Stimulated activated CD8-positive, alpha-beta memory T cell treated with anti-CD3 and anti-CD28 coated beads, Interleukin-4, amount 100 ng/mL, for 1 hour (primary cell): ENCODE data around the gene BOK.
"Not testable (repeated sequence)": the region's sequence is repeated elsewhere in the genome, so short reads cannot be mapped to it uniquely, and the experiment has no call there.

Experiments
- DNase-seq, 2 donors: peaks; one replicate each; pipeline ENCODE4 v3.0.0-alpha.2; 2020; ENCODE audit warnings: low read depth in 2 of 2, low spot score in 1 of 2

BOK gene

GRCh38 chr2:241558532-241559322, at the start of gene BOK:
TSS of gene BOK (plus strand) at chr2:241558745. CDS start at chr2:241559484, 739 bp downstream.
- no peak for DNase-seq

- peak in 1 of 2 donors; percentile 4 for DNase-seq
These were observed 49.3 kb upstream of the BOK start for GRCh38 chr2:241509155-241509784.

GRCh38 chr2:241511091-241511741, 47.3 kb upstream of the BOK start:
- no peak for DNase-seq

- DNase-seq: no peak
These were observed 44.0 kb upstream of the BOK start for GRCh38 chr2:241514553-241514952.

GRCh38 chr2:241514986-241515737, 43.4 kb upstream of the BOK start:
- DNase-seq: no peak

- no peak for DNase-seq
These were observed 42.0 kb upstream of the BOK start for GRCh38 chr2:241516520-241516965.

GRCh38 chr2:241517297-241517696, 41.2 kb upstream of the BOK start:
- DNase-seq: no peak

- no peak for DNase-seq
These were observed 38.9 kb upstream of the BOK start for GRCh38 chr2:241519669-241520068.

- no peak for DNase-seq
These were observed 36.1 kb upstream of the BOK start for GRCh38 chr2:241522477-241522876.

GRCh38 chr2:241525818-241526780, 32.4 kb upstream of the BOK start:
- DNase-seq: not testable (repeated sequence)

- DNase-seq: no peak
These were observed 28.0 kb upstream of the BOK start for GRCh38 chr2:241530571-241530970.

- DNase-seq: no peak
These were observed 27.3 kb upstream of the BOK start for GRCh38 chr2:241531161-241531722.

- no peak for DNase-seq
These were observed 26.4 kb upstream of the BOK start for GRCh38 chr2:241532168-241532567.

- DNase-seq: no peak
These were observed 25.6 kb upstream of the BOK start for GRCh38 chr2:241532733-241533601.

- DNase-seq: no peak
These were observed 24.3 kb upstream of the BOK start for GRCh38 chr2:241534293-241534692.

- DNase-seq: no peak
These were observed 23.7 kb upstream of the BOK start for GRCh38 chr2:241534701-241535375.

GRCh38 chr2:241535871-241536655, 22.5 kb upstream of the BOK start:
- DNase-seq: no peak
